ENCODE measurements around the gene CBX4. TPM values are rescaled to one million over a fixed set of nuclear protein-coding genes. Genes with fewer than 3 reads are reported as not detected.

CBX4 gene
- total and polyA plus RNA-seq, 10 of the 15 experiments (the other 5 are each of a cell fraction or from before 2014, with no cell fraction given), result 0.69 to 24.6 (median 4.2) TPM

- intact Hi-C loops (cut with micrococcal nuclease; ENCODE audit: unreplicated experiment), result no loop called here
- 59% methylated on average over 17 of the region's 20 CpGs for WGBS (ENCODE audit: insufficient coverage, insufficient replicate concordance, low lambda C conversion rate, missing lambda C conversion rate)
- in situ Hi-C loops (cut with MboI), result no loop called here
- no peak for DNase-seq (ENCODE audit: low read depth, low spot score)
- SMC1A ChIA-PET (ENCODE audit: uncharacterized antibody, unreplicated experiment), result interaction anchor here (1.0 to 1.5 kb wide), 3 partner anchors 9 to 14 kb away, joined by 4 to 5 read pairs (median 4); no protein-coding TSS in a partner anchor
- Histone ChIP-seq H3K79me2 (ENCODE audit: control insufficient read depth, insufficient read depth, low read length) (no peaks in the 10 kb centered on the region), H3K36me3 (ENCODE audit: control insufficient read depth in 2 of 2, insufficient read depth in 2 of 2, low read length in 1 of 2) (no peaks in the 10 kb centered on the region), H3K4me1 (ENCODE audit: control insufficient read depth, insufficient read depth, low read length) (peaks cover 4% of the 10 kb centered on the region), H3K4me2 (ENCODE audit: control insufficient read depth, insufficient read depth) (no peak overlapping the region), H3K9me3 (replicated peaks; ENCODE audit: control insufficient read depth, insufficient read depth, low read length) (no peaks in the 10 kb centered on the region), H3K27ac (ENCODE audit: control insufficient read depth, insufficient read depth) (no peak overlapping the region), H3K27me3 (replicated peaks in 1 of 2; ENCODE audit: control insufficient read depth in 2 of 2, insufficient read depth in 2 of 2, low read length in 1 of 2) (peaks cover 0 to 3% of the 10 kb centered on the region in 2 experiments; a peak in 2 of 4 replicates), H4K20me1 (ENCODE audit: control insufficient read depth, insufficient read depth) (no peaks in the 10 kb centered on the region), H2AFZ (ENCODE audit: control insufficient read depth, low read depth, low read length) (no peak overlapping the region), H3K9ac (ENCODE audit: control insufficient read depth, insufficient read depth, low read length) (no peak overlapping the region), H3K4me3 (no peak overlapping the region)
- RAD21 ChIA-PET (ENCODE audit: unreplicated experiment), result no interaction called here
- no peak for FAIRE-seq
- CTCF ChIA-PET, result interaction anchor here (1.0 to 1.1 kb wide), 2 partner anchors 26 to 52 kb away, joined by 3 read pairs; partner anchors contain the start of gene CBX4
- TF ChIP-seq EGR1 (IDR thresholded peaks at IDR 0.05; ENCODE audit: borderline replicate concordance in 1 of 2, low read depth in 2 of 2, low read length in 2 of 2) (no peak), SRF (IDR thresholded peaks at IDR 0.05; ENCODE audit: low read depth in 2 of 2, low read length in 2 of 2) (no peak), USF2 (IDR thresholded peaks at IDR 0.05; ENCODE audit: borderline replicate concordance, low read depth, low read length) (no peak), KDM1A (IDR thresholded peaks at IDR 0.05; ENCODE audit: borderline replicate concordance) (no peak), IRF4 (IDR thresholded peaks at IDR 0.05; ENCODE audit: low read depth, low read length) (no peak), SIX5 (IDR thresholded peaks at IDR 0.05; ENCODE audit: low read depth, low read length, severe bottlenecking) (no peak), POLR2AphosphoS2 (IDR thresholded peaks at IDR 0.05; ENCODE audit: low read depth, low read length) (no peak), ELK1 (IDR thresholded peaks at IDR 0.05; ENCODE audit: low read depth, low read length) (no peak), BACH1 (IDR thresholded peaks at IDR 0.05; ENCODE audit: borderline replicate concordance) (no peak), E2F4 (IDR thresholded peaks at IDR 0.05; ENCODE audit: low read depth, low read length) (no peak), NBN (IDR thresholded peaks at IDR 0.05) (no peak), POLR2A (IDR thresholded peaks at IDR 0.05; ENCODE audit: low read depth, low read length) (no peak), PML (IDR thresholded peaks at IDR 0.05; ENCODE audit: low read length) (no peak), JUND (IDR thresholded peaks at IDR 0.05; ENCODE audit: low read depth, low read length) (no peak), SPI1 (IDR thresholded peaks at IDR 0.05; ENCODE audit: borderline replicate concordance, insufficient read depth, low read depth, low read length) (no peak), JUNB (IDR thresholded peaks at IDR 0.05) (no peak), BMI1 (IDR thresholded peaks at IDR 0.05; ENCODE audit: borderline replicate concordance) (no peak)
- BruUV-seq (replicated peaks), result no TSS peak
- POLR2A ChIA-PET, result interaction anchor here (0.6 kb wide), 1 partner anchor 93 kb away, joined by 5 read pairs; no protein-coding TSS in a partner anchor
- no peak for ATAC-seq
Observed at GRCh38 chr17:79864617-79865250, 25.5 kb upstream of the CBX4 start.
